T-cell (primary cell): ENCODE measurements around the gene ACAP2. TPM values are rescaled to one million over a fixed set of nuclear protein-coding genes. Genes with fewer than 3 reads are reported as not detected.
"Not testable (repeated sequence)": the region's sequence is repeated elsewhere in the genome, so short reads cannot be mapped to it uniquely, and the experiment has no call there.

ENCODE experiments used
- ATAC-seq, 4 experiments: fragments of 200-7000 bp in 3 of 4; fragments of 150-1000 bp in 1 of 4; cut with Tn5 transposase; replicated peaks in 1 of 4; 1 replicate in 3 of 4; 2 replicates in 1 of 4; pipeline ENCODE4 v1.10.0; 2021; ENCODE audit warnings: moderate library complexity in 3 of 4, mild to moderate bottlenecking in 2 of 4, moderate number of reproducible peaks in 1 of 4
- CTCF ChIA-PET, 2 donors: fragments of 300-600 bp; sonication (Branson Sonifier 250); formaldehyde crosslinking; loops; one replicate each; lab custom pipeline; 2022; ENCODE audit warnings: antibody characterized with exemption in 2 of 2; lab: Charles Lee
- POLR2A ChIA-PET, 2 donors: fragments of 300-600 bp; sonication (Branson Sonifier 250); formaldehyde crosslinking; loops; one replicate each; lab custom pipeline; 2022; ENCODE audit warnings: antibody characterized with exemption in 2 of 2; lab: Charles Lee
- DNase-seq, 35 experiments: peaks; one replicate each; pipeline versions ENCODE4 v3.0.0 to v3.0.0-alpha.2; 2013 to 2023
- H3K27ac ChIP-seq: one replicate; pipeline ENCODE4 v1.5.1; 2013; ENCODE audit warnings: low read length
- H3K27me3 ChIP-seq, 2 experiments: replicated peaks in 1 of 2; 1 replicate in 1 of 2; 2 replicates in 1 of 2; pipeline versions ENCODE4 v1.6.1 to v1.7.0; 2013; ENCODE audit warnings: low read length in 1 of 2, mixed read lengths in 1 of 2; ENCODE audit not compliant: control insufficient read depth in 2 of 2, insufficient read depth in 2 of 2; ENCODE audit errors: extremely low read depth in 1 of 2
- H3K36me3 ChIP-seq, 2 donors: 1 replicate in 1 of 2; 2 replicates in 1 of 2; pipeline versions ENCODE4 v1.6.1 to v1.7.0; 2013; ENCODE audit warnings: low read length in 1 of 2; ENCODE audit not compliant: control insufficient read depth in 2 of 2, insufficient read depth in 1 of 2; ENCODE audit errors: extremely low read depth in 1 of 2
- H3K4me1 ChIP-seq, 2 experiments: 1 replicate in 1 of 2; 2 replicates in 1 of 2; pipeline versions ENCODE4 v1.6.1 to v1.7.0; 2013; ENCODE audit warnings: low read length in 2 of 2, mixed read lengths in 1 of 2; ENCODE audit not compliant: insufficient read depth in 2 of 2, control insufficient read depth in 1 of 2; ENCODE audit errors: extremely low read depth in 1 of 2
- H3K4me3 ChIP-seq, 2 donors: 1 replicate in 1 of 2; 2 replicates in 1 of 2; pipeline versions ENCODE4 v1.5.1 to v1.7.0; 2013; ENCODE audit warnings: mild to moderate bottlenecking in 2 of 2, low read length in 1 of 2, moderate library complexity in 1 of 2; ENCODE audit not compliant: control insufficient read depth in 1 of 2; ENCODE audit errors: extremely low read depth in 1 of 2
- H3K9me3 ChIP-seq: 2 replicates; pipeline ENCODE4 v1.7.0; 2013
- H3K27ac Mint-ChIP-seq, 2 donors: one replicate each; pipeline ENCODE4 v1.8.0; 2020 to 2021; ENCODE audit warnings: mild to moderate bottlenecking in 2 of 2, mixed read lengths in 2 of 2
- H3K27me3 Mint-ChIP-seq, 2 donors: one replicate each; pipeline ENCODE4 v1.8.0; 2021 to 2022; ENCODE audit warnings: mixed read lengths in 2 of 2
- H3K36me3 Mint-ChIP-seq: one replicate; pipeline ENCODE4 v1.8.0; 2021; ENCODE audit warnings: mixed read lengths
- H3K4me1 Mint-ChIP-seq, 3 donors: one replicate each; pipeline ENCODE4 v1.8.0; 2020 to 2022; ENCODE audit warnings: mixed read lengths in 3 of 3, mild to moderate bottlenecking in 1 of 3
- H3K4me3 Mint-ChIP-seq, 3 donors: one replicate each; pipeline ENCODE4 v1.8.0; 2020 to 2022; ENCODE audit warnings: mild to moderate bottlenecking in 3 of 3, mixed read lengths in 3 of 3, moderate library complexity in 3 of 3
- H3K9me3 Mint-ChIP-seq, 3 donors: one replicate each; pipeline ENCODE4 v1.8.0; 2020 to 2022; ENCODE audit warnings: mixed read lengths in 3 of 3
- WGBS: methylation state at CpG from one replicate; pipeline ENCODE4 v1.1.5; 2013; ENCODE audit warnings: missing lambda C conversion rate; ENCODE audit not compliant: insufficient coverage; 5-methylcytosine and 5-hydroxymethylcytosine counted together
- total RNA-seq, 35 experiments: library from RNA in 6 of 35; stranded (reverse) in 6 of 35; fragments of 120-200 nt in 1 of 35; gene quantifications; one replicate each; pipeline versions ENCODE4 v1.2.1 to v1.2.4 and lab custom pipeline; 2013 to 2026

Gene ACAP2
- total RNA-seq, 5 donors from 2014 or later (not counting 1 experiment from before 2014, with no cell fraction given) = 63.6 to 90.7 (median 72.5) TPM

GRCh38 chr3:195401943-195402342 is 40.9 kb downstream of the ACAP2 start:
- H3K27ac Mint-ChIP-seq = peak overlapping the region in 1 of 2 donors; percentile 59
- Histone ChIP-seq H3K4me3 (no peak overlapping the region), H3K27me3 (no peaks in the 10 kb centered on the region), H3K36me3 (no peaks in the 10 kb centered on the region), H3K4me1 (peaks cover 7% of the 10 kb centered on the region in 2 experiments), H3K27ac (no peak overlapping the region), H3K9me3 (no peaks in the 10 kb centered on the region)
- H3K4me1 Mint-ChIP-seq = peaks cover 36 to 65% (median 63%) of the 10 kb centered on the region in 3 donors
- no peaks in the 10 kb centered on the region for H3K27me3 Mint-ChIP-seq
- ATAC-seq (no peak), DNase-seq (no peak)
- no CpG with 5 or more reads among the region's 5 CpGs for WGBS
- no peaks in the 10 kb centered on the region for H3K9me3 Mint-ChIP-seq
- peaks cover 7% of the 10 kb centered on the region for H3K36me3 Mint-ChIP-seq
- ChIA-PET POLR2A (no interaction called here), CTCF (no interaction called here)
- H3K4me3 Mint-ChIP-seq = no peak overlapping the region

GRCh38 chr3:195398460-195398859 is 44.4 kb downstream of the ACAP2 start:
- POLR2A ChIA-PET = interaction anchor here in 1 of 2 donors (0.6 kb wide), 1 partner anchor 519 kb away, joined by 4 read pairs; no protein-coding TSS in a partner anchor
- H3K27me3 Mint-ChIP-seq, H3K9me3 ChIP-seq, H3K27ac ChIP-seq, H3K9me3 Mint-ChIP-seq, H3K4me3 ChIP-seq, H3K27ac Mint-ChIP-seq, DNase-seq, H3K36me3 Mint-ChIP-seq, H3K27me3 ChIP-seq, ATAC-seq, H3K4me3 Mint-ChIP-seq, H3K36me3 ChIP-seq: not testable (repeated sequence)
- peaks cover 48 to 63% (median 63%) of the 10 kb centered on the region in 3 donors for H3K4me1 Mint-ChIP-seq
- 100% methylated on average over 1 of the region's 6 CpGs for WGBS
- H3K4me1 ChIP-seq = peaks cover 7 to 12% of the 10 kb centered on the region in 2 experiments
- CTCF ChIA-PET = interaction anchor here in 1 of 2 donors (0.6 kb wide), 1 partner anchor 73 kb away, joined by 3 read pairs; no protein-coding TSS in a partner anchor

GRCh38 chr3:195397524-195397923 is 45.3 kb downstream of the ACAP2 start:
- Histone ChIP-seq H3K4me1 (peaks cover 3 to 12% of the 10 kb centered on the region in 2 experiments), H3K27ac (no peak overlapping the region), H3K9me3 (no peaks in the 10 kb centered on the region), H3K27me3 (no peaks in the 10 kb centered on the region), H3K4me3 (no peak overlapping the region), H3K36me3 (no peaks in the 10 kb centered on the region)
- peaks cover 1% of the 10 kb centered on the region for H3K36me3 Mint-ChIP-seq
- ATAC-seq (no peak), DNase-seq (no peak)
- ChIA-PET CTCF (interaction anchor here in 1 of 2 donors (0.5 kb wide), 1 partner anchor 19 kb away, joined by 3 read pairs; no protein-coding TSS in a partner anchor), POLR2A (no interaction called here)
- no peaks in the 10 kb centered on the region for H3K27me3 Mint-ChIP-seq
- no CpG with 5 or more reads among the region's 3 CpGs for WGBS
- H3K27ac Mint-ChIP-seq = peak overlapping the region in 1 of 2 donors; percentile 9
- H3K4me1 Mint-ChIP-seq = peaks cover 56 to 71% (median 69%) of the 10 kb centered on the region in 3 donors
- H3K4me3 Mint-ChIP-seq = no peak overlapping the region
- H3K9me3 Mint-ChIP-seq = no peaks in the 10 kb centered on the region

- peaks cover 0 to 12% of the 10 kb centered on the region in 2 experiments for H3K4me1 ChIP-seq
- Mint-ChIP-seq H3K4me1 (peaks cover 52 to 59% (median 54%) of the 10 kb centered on the region in 3 donors), H3K9me3 (no peaks in the 10 kb centered on the region), H3K27ac (no peak overlapping the region), H3K27me3 (no peaks in the 10 kb centered on the region), H3K4me3 (no peak overlapping the region), H3K36me3 (peaks cover 2% of the 10 kb centered on the region)
- ChIA-PET CTCF (interaction anchor here (0.6 to 0.7 kb wide), 2 partner anchors 79 to 146 kb away, joined by 3 to 4 read pairs; no protein-coding TSS in a partner anchor), POLR2A (interaction anchor here in 1 of 2 donors (0.7 kb wide), 1 partner anchor 115 kb away, joined by 5 read pairs; no protein-coding TSS in a partner anchor)
- H3K27ac ChIP-seq = no peak overlapping the region
- no CpG with 5 or more reads among the region's 4 CpGs for WGBS
- ATAC-seq = no peak
- DNase-seq = no peak
- no peak overlapping the region for H3K4me3 ChIP-seq
- H3K9me3 ChIP-seq = no peaks in the 10 kb centered on the region
- peaks cover 0 to 7% of the 10 kb centered on the region in 2 donors for H3K36me3 ChIP-seq
- H3K27me3 ChIP-seq = no peaks in the 10 kb centered on the region
Observed at GRCh38 chr3:195395208-195395816, 47.5 kb downstream of the ACAP2 start.

- H3K36me3 Mint-ChIP-seq = peaks cover 2% of the 10 kb centered on the region
- H3K27ac Mint-ChIP-seq = no peak overlapping the region
Observed at GRCh38 chr3:195394700-195395099, 48.1 kb downstream of the ACAP2 start.

GRCh38 chr3:195394024-195394423 is 48.8 kb downstream of the ACAP2 start:
- no peak overlapping the region for H3K27ac ChIP-seq
- no peak overlapping the region for H3K4me3 ChIP-seq
- Mint-ChIP-seq H3K27me3 (no peaks in the 10 kb centered on the region), H3K4me3 (no peak overlapping the region), H3K36me3 (peaks cover 2% of the 10 kb centered on the region), H3K9me3 (no peaks in the 10 kb centered on the region), H3K27ac (peak overlapping the region in 1 of 2 donors; percentile 23), H3K4me1 (peaks cover 44 to 52% (median 46%) of the 10 kb centered on the region in 3 donors)
- CTCF ChIA-PET = interaction anchor here (0.6 to 0.7 kb wide), 3 partner anchors 46 to 1029 kb away, joined by 3 read pairs; no protein-coding TSS in a partner anchor
- peaks cover 0 to 12% of the 10 kb centered on the region in 2 experiments for H3K4me1 ChIP-seq
- POLR2A ChIA-PET = interaction anchor here in 1 of 2 donors (0.6 kb wide), 1 partner anchor 1572 kb away, joined by 4 read pairs; no protein-coding TSS in a partner anchor
- no peaks in the 10 kb centered on the region for H3K9me3 ChIP-seq
- DNase-seq = no peak
- peaks cover 0 to 11% of the 10 kb centered on the region in 2 donors for H3K36me3 ChIP-seq
- WGBS = 89% methylated on average over 5 of the region's 7 CpGs
- H3K27me3 ChIP-seq = no peaks in the 10 kb centered on the region
- no peak for ATAC-seq

More at GRCh38 chr3:195394700-195395099, 48.1 kb downstream of the ACAP2 start:
- ATAC-seq = no peak
- no peaks in the 10 kb centered on the region for H3K9me3 ChIP-seq
- H3K27me3 ChIP-seq = no peaks in the 10 kb centered on the region
- CTCF ChIA-PET = interaction anchor here (0.6 to 0.7 kb wide), 3 partner anchors 45 to 147 kb away, joined by 3 to 4 read pairs (median 3); no protein-coding TSS in a partner anchor
- H3K4me3 ChIP-seq = no peak overlapping the region
- peaks cover 0 to 11% of the 10 kb centered on the region in 2 donors for H3K36me3 ChIP-seq
- no peak overlapping the region for H3K27ac ChIP-seq
- Mint-ChIP-seq H3K27me3 (no peaks in the 10 kb centered on the region), H3K4me3 (no peak overlapping the region), H3K9me3 (no peaks in the 10 kb centered on the region), H3K4me1 (peaks cover 50 to 59% (median 52%) of the 10 kb centered on the region in 3 donors)
- no peak for DNase-seq
- POLR2A ChIA-PET = interaction anchor here in 1 of 2 donors (0.6 to 0.7 kb wide), 2 partner anchors 116 to 1571 kb away, joined by 4 to 5 read pairs; no protein-coding TSS in a partner anchor
- H3K4me1 ChIP-seq = peaks cover 0 to 12% of the 10 kb centered on the region in 2 experiments
- WGBS = 83% methylated on average over 1 of the region's 3 CpGs
